Immature natural killer cell (primary cell): Measurements from ENCODE around the gene BEAN1. TPM values are rescaled to one million over a fixed set of nuclear protein-coding genes. Genes with fewer than 3 reads are reported as not detected.

ENCODE experiments used
- DNase-seq, 3 donors: peaks; one replicate each; pipeline ENCODE4 v3.0.0; 2022; ENCODE audit warnings: mixed read lengths in 1 of 3
- H3K27ac Mint-ChIP-seq, 6 donors: one replicate each; pipeline ENCODE4 v1.8.0; 2020; ENCODE audit warnings: mixed read lengths in 6 of 6, mild to moderate bottlenecking in 5 of 6, inconsistent platforms in 4 of 6, moderate library complexity in 3 of 6
- H3K27me3 Mint-ChIP-seq, 3 donors: one replicate each; pipeline ENCODE4 v1.8.0; 2020 to 2021; ENCODE audit warnings: low read depth in 3 of 3, mild to moderate bottlenecking in 3 of 3, mixed read lengths in 3 of 3, moderate library complexity in 3 of 3, inconsistent platforms in 1 of 3
- H3K36me3 Mint-ChIP-seq, 3 donors: one replicate each; pipeline ENCODE4 v1.8.0; 2020; ENCODE audit warnings: mixed read lengths in 3 of 3, inconsistent platforms in 2 of 3, mild to moderate bottlenecking in 2 of 3
- H3K4me1 Mint-ChIP-seq, 2 donors: one replicate each; pipeline ENCODE4 v1.8.0; 2020; ENCODE audit warnings: inconsistent platforms in 2 of 2, mild to moderate bottlenecking in 2 of 2, mixed read lengths in 2 of 2, moderate library complexity in 1 of 2
- H3K4me3 Mint-ChIP-seq, 5 donors: one replicate each; pipeline ENCODE4 v1.8.0; 2020; ENCODE audit warnings: mild to moderate bottlenecking in 5 of 5, mixed read lengths in 5 of 5, inconsistent platforms in 3 of 5, moderate library complexity in 3 of 5
- H3K9me3 Mint-ChIP-seq, 6 donors: one replicate each; pipeline ENCODE4 v1.8.0; 2020; ENCODE audit warnings: mild to moderate bottlenecking in 6 of 6, mixed read lengths in 6 of 6, inconsistent platforms in 4 of 6, moderate library complexity in 3 of 6
- polyA plus RNA-seq, 3 donors: library from polyadenylated mRNA; unstranded; fragments of 300-500 nt; fragmentation: Illumina TruSeq; gene quantifications; one replicate each; pipeline ENCODE4 v1.2.3, GENCODE V29; 2021

BEAN1 gene
- polyA plus RNA-seq, 3 donors from 2014 or later, result 0.32 TPM; not detected in 2

DNA sequence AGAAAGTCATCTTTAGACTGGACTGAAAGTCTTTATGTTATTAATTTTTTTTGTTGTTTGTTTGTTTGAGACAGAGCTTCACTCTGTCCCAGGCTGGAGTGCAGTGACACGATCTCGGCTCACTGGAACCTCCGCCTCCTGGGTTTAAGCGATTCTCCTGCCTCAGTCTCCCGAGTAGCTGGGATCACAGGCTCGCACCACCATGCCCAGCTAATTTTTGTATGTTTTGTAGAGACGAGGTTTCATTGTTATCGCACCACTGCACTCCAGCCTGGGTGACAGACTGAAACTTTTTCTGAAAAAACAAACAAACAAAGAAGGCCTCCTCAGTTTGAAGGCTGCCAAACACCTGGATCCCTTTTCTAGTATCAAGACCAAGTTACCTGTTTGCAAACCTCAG is 4.7 kb downstream of the BEAN1 start:
- Mint-ChIP-seq H3K9me3 (no peaks in the 10 kb centered on the region), H3K36me3 (no peaks in the 10 kb centered on the region), H3K4me3 (no peak overlapping the region), H3K27me3 (peaks cover 10 to 27% (median 21%) of the 10 kb centered on the region in 3 donors), H3K4me1 (no peaks in the 10 kb centered on the region), H3K27ac (no peak overlapping the region)
- DNase-seq, result no peak

DNA sequence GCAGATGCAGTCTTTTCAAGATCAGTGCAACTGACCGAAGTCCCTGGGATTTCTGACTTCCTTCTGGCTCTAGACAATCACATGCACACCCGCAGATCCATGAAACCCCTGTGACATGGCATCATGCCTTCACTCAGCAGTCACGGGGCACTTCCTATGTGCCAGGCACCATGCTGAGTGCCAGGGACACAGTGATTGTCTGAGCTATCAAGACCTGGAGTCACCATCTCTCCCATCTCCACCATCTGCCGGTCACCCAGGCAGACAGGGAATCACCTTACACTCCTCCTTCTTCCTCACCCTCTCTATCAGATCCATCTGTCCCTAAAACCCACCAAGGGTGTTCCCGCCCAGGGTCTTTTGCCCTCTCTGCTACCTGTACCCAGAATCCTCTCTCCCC is 5.3 kb downstream of the BEAN1 start:
- Mint-ChIP-seq H3K27me3 (peaks cover 10 to 27% (median 21%) of the 10 kb centered on the region in 3 donors), H3K4me1 (no peaks in the 10 kb centered on the region), H3K36me3 (no peaks in the 10 kb centered on the region), H3K4me3 (no peak overlapping the region), H3K27ac (no peak overlapping the region), H3K9me3 (no peaks in the 10 kb centered on the region)
- DNase-seq, result no peak

- Mint-ChIP-seq H3K4me3 (no peak overlapping the region), H3K27me3 (peaks cover 5 to 15% (median 9%) of the 10 kb centered on the region in 3 donors), H3K36me3 (no peaks in the 10 kb centered on the region), H3K4me1 (no peaks in the 10 kb centered on the region), H3K27ac (no peak overlapping the region), H3K9me3 (no peaks in the 10 kb centered on the region)
- DNase-seq, result no peak
These were observed 7.7 kb downstream of the BEAN1 start for GRCh38 chr16:66434619-66435430.

DNA sequence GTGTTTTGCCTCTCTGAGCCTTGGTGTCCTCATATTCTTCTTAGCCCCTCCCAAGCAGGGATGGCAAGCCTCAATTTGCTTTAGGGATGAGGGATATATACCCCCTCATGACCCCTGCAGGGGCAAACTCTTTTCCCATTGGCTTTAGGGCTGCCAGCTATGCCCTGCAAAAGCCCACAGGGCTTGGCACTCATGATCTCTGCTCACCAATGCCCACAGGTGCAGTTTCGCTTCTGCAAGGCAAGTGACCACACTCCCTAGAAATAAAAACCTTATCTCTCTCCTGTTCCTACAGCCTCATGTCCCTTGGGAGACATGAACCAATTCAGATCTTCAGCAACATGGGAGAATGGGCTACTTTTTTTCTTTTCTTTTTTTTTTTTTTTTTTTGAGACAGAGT is 8.8 kb downstream of the BEAN1 start:
- peaks cover 5 to 15% (median 8%) of the 10 kb centered on the region in 3 donors for H3K27me3 Mint-ChIP-seq
- H3K27ac Mint-ChIP-seq, result no peak overlapping the region
- no peak overlapping the region for H3K4me3 Mint-ChIP-seq
- no peaks in the 10 kb centered on the region for H3K9me3 Mint-ChIP-seq
- H3K4me1 Mint-ChIP-seq, result no peaks in the 10 kb centered on the region
- no peaks in the 10 kb centered on the region for H3K36me3 Mint-ChIP-seq
- DNase-seq, result no peak

- Mint-ChIP-seq H3K36me3 (no peaks in the 10 kb centered on the region), H3K27ac (no peak overlapping the region), H3K9me3 (no peaks in the 10 kb centered on the region), H3K4me1 (no peaks in the 10 kb centered on the region), H3K27me3 (peaks cover 2 to 6% (median 3%) of the 10 kb centered on the region in 3 donors), H3K4me3 (no peak overlapping the region)
- no peak for DNase-seq
These were observed 10.4 kb downstream of the BEAN1 start for GRCh38 chr16:66437391-66437945.

DNA sequence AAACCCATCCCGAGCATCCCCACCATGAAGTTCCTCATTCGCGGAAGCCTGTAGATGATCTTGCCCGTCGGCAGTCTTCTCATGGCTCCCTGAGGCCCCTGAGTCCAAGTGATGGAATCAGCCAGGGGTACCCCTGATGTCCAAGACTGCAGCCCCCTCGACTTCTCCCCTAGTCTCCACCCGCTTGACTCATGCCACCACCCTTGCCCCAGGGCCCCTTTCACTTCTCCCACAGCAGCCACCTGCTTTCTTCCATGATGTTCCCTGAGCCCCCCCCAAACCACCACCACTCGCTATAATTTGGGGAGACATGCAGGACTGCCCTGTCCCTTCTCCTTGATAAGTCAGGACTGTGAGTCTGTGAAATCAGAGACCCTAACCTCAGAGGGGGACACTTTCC is 11.4 kb downstream of the BEAN1 start:
- Mint-ChIP-seq H3K27me3 (peaks cover 0 to 4% (median 2%) of the 10 kb centered on the region in 3 donors), H3K4me3 (no peak overlapping the region), H3K4me1 (no peaks in the 10 kb centered on the region), H3K27ac (no peak overlapping the region), H3K36me3 (no peaks in the 10 kb centered on the region), H3K9me3 (no peaks in the 10 kb centered on the region)
- no peak for DNase-seq

- no peaks in the 10 kb centered on the region for H3K4me1 Mint-ChIP-seq
- no peak overlapping the region for H3K27ac Mint-ChIP-seq
- no peaks in the 10 kb centered on the region for H3K9me3 Mint-ChIP-seq
- no peaks in the 10 kb centered on the region for H3K36me3 Mint-ChIP-seq
- DNase-seq, result no peak
- H3K4me3 Mint-ChIP-seq, result no peak overlapping the region
- H3K27me3 Mint-ChIP-seq, result peaks cover 2 to 4% (median 3%) of the 10 kb centered on the region in 3 donors
These were observed 12.1 kb downstream of the BEAN1 start for GRCh38 chr16:66439051-66439730.

- Mint-ChIP-seq H3K27me3 (peaks cover 2 to 4% (median 4%) of the 10 kb centered on the region in 3 donors), H3K36me3 (no peaks in the 10 kb centered on the region), H3K4me1 (no peaks in the 10 kb centered on the region), H3K9me3 (no peaks in the 10 kb centered on the region), H3K4me3 (no peak overlapping the region), H3K27ac (no peak overlapping the region)
- no peak for DNase-seq
These were observed 13.2 kb downstream of the BEAN1 start for GRCh38 chr16:66440271-66440802.

GRCh38 chr16:66440970-66441369 is 13.9 kb downstream of the BEAN1 start:
- Mint-ChIP-seq H3K9me3 (no peaks in the 10 kb centered on the region), H3K4me1 (no peaks in the 10 kb centered on the region), H3K36me3 (peaks cover 0 to 3% (median 0%) of the 10 kb centered on the region in 3 donors), H3K4me3 (no peak overlapping the region), H3K27me3 (peaks cover 5% of the 10 kb centered on the region in 3 donors), H3K27ac (no peak overlapping the region)
- DNase-seq, result no peak

- no peak overlapping the region for H3K27ac Mint-ChIP-seq
- H3K9me3 Mint-ChIP-seq, result no peaks in the 10 kb centered on the region
- H3K27me3 Mint-ChIP-seq, result peaks cover 5 to 10% (median 5%) of the 10 kb centered on the region in 3 donors
- H3K4me3 Mint-ChIP-seq, result no peak overlapping the region
- no peaks in the 10 kb centered on the region for H3K4me1 Mint-ChIP-seq
- DNase-seq, result no peak
- H3K36me3 Mint-ChIP-seq, result peaks cover 0 to 3% (median 0%) of the 10 kb centered on the region in 3 donors
These were observed 14.7 kb downstream of the BEAN1 start for GRCh38 chr16:66441586-66442375.

GRCh38 chr16:66442502-66443268 is 15.6 kb downstream of the BEAN1 start:
- no peaks in the 10 kb centered on the region for H3K4me1 Mint-ChIP-seq
- no peak for DNase-seq
- peaks cover 5 to 10% (median 5%) of the 10 kb centered on the region in 3 donors for H3K27me3 Mint-ChIP-seq
- H3K4me3 Mint-ChIP-seq, result no peak overlapping the region
- no peaks in the 10 kb centered on the region for H3K9me3 Mint-ChIP-seq
- peaks cover 0 to 3% (median 0%) of the 10 kb centered on the region in 3 donors for H3K36me3 Mint-ChIP-seq
- H3K27ac Mint-ChIP-seq, result no peak overlapping the region

DNA sequence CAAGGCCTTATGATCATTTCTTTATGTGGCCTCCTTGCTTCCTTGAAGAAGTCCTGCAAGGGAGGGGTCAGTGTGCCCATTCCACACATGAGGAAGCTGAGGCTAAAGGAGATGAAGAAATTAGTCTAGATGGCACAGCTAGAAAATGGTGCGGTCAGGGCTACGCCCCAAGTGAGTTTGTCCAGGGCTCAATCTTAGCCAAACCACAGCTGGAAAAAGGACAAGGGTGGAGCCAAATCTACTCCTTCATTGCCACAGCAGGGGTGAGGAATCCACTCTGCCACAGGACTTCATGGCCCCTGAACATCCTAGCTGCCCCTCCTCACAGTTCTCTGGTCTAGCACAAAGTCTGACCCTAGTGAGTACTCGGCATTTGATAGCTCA is 16.2 kb downstream of the BEAN1 start:
- no peak for DNase-seq
- Mint-ChIP-seq H3K27ac (no peak overlapping the region), H3K4me3 (no peak overlapping the region), H3K36me3 (peaks cover 0 to 3% (median 0%) of the 10 kb centered on the region in 3 donors), H3K27me3 (peaks cover 5 to 10% (median 5%) of the 10 kb centered on the region in 3 donors), H3K9me3 (no peaks in the 10 kb centered on the region), H3K4me1 (no peaks in the 10 kb centered on the region)

DNA sequence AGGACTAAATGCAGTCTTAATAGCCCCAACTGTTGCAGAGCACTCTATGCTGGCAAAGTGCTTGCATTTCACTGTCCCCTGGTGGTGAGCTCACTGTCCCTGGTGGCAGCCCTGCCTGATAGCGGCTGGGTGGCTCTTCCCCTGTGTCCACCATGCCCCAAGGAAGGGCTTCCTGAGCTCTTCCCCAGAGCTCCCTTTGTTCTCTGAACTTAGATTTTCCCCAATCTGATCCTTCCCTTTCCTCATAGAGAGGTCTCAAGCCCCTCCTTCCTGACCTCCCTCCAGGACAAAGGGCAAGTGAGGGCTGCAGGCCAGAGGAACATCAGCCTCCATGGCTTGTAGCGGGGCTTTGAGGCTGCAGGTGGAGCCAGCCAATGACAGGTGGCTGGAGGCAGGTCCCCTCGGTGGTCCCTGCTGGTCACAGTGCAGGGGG is 17.0 kb downstream of the BEAN1 start:
- peaks cover 0 to 3% (median 0%) of the 10 kb centered on the region in 3 donors for H3K36me3 Mint-ChIP-seq
- no peak overlapping the region for H3K27ac Mint-ChIP-seq
- DNase-seq, result no peak
- H3K4me1 Mint-ChIP-seq, result no peaks in the 10 kb centered on the region
- no peaks in the 10 kb centered on the region for H3K9me3 Mint-ChIP-seq
- H3K27me3 Mint-ChIP-seq, result peaks cover 5 to 10% (median 5%) of the 10 kb centered on the region in 3 donors
- H3K4me3 Mint-ChIP-seq, result no peak overlapping the region
